Endothelial cell of hepatic sinusoid (primary cell): Measurements from ENCODE around the gene OR52E5.

ENCODE experiments used
- in situ Hi-C: cut with HindIII; loops from 2 replicates; pipeline ENCODE4 v1.10.0; 2017; ENCODE audit warnings: low sequenced_read_pairs

Gene OR52E5

DNA sequence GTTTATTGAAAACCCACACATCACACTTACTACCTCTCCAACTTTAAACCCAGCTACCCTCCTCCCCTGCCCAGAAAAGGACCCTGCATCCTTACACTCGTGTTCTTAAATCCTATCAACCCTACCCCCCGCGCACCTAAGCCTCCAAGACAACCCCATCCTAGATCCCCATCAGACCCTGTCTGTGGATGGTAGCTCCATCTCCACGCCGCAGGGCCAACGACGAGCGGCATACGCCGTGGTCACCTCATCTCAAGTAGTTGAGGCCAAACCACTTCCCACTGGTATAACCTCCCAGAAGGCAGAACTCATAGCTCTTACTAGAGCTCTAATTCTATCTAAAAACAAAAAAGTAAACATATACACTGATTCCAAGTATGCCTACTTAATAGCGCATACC is 39.7 kb downstream of the OR52E5 start:
- in situ Hi-C loops, result no loop called here

DNA sequence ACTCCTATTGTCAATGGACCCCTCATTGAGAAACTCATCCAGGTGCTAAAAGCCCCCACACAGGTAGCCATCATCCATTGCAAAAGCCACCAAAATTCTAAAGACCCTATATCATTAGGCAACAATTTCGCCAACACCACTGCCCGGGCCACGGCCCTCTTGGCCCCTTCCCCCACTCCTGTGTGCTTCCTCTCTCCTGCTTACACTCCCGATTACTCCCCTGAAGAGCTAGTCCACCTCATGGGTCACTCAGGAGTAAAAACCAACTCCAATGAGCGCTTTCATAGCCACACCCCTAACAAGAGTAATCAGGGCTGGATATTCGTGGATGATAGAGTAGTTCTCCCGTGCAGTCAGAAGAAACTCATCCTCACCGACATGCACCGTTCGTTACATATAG is 40.1 kb downstream of the OR52E5 start:
- in situ Hi-C loops, result no loop called here

DNA sequence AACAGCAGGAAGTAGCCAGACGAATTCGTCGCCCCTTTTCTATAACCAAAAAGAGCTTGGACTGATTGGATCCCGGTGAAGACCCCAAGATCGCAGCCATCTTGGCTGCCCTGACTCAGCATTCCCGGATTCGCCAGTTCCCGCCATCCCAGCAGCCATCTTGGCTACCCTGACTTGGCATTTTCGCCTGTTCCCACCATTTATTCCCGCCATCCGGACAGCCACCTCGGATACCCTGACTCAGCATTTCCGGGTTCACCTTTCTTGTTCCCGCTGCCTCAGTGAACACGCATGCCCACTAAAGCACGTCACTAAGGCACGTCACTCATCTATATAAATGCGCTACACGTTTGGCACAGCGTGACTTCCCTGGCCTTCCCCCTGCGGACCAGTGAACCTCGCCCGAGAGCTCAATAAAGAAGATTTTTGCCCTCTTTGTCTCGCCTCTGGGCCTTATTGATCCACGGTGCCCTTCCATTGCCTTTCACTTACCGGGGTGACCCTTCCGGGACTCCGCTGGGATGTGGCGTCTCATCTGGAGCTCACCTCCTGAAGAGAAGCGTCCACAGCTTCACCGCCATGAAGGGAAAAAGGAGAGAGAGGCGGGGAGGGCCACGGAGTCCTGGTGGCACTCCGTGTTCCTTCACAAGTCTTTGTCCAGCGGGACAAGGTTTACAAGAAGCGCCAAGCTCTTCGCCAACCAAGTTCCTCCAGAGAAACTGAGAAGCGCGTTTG is 45.0 kb downstream of the OR52E5 start:
- in situ Hi-C loops, result no loop called here

DNA sequence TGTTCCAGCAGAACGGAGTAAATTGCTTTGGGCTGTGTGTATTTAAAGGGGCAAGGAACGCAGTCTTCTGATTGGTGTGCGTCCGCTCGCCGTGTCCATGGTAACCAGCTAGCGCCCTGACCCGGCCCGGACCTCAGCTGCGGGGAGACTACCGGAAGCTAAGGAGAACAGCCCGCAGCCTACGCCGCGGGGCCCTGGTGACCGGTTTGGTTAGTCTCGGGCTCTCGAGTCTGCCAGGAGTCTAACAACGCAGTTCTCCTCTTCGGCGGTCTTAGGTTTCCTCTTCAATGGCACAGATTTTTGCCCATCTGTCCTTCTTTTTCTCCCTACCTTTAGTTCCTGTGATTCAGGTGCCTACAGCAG is 45.6 kb downstream of the OR52E5 start:
- in situ Hi-C loops, result no loop called here

DNA sequence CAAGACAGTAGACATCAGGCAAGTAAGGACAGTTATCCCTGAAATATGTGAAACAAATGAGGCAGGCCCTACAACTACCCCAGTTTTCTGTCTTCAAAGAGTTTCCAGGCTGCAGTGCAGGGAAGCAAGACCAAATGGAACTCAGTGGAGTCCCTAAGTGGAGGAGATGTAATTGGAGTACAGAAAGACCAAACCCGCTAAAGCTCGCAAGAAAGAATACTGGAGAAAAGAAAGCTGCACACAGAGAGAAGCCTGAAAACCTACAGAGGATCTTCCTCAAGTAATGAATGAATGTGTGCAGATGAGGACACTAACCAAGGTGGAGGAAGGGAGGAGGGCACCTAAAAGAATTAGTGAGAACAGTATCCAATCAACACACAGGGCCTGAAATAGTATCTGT is 47.7 kb downstream of the OR52E5 start:
- in situ Hi-C loops, result no loop called here

DNA sequence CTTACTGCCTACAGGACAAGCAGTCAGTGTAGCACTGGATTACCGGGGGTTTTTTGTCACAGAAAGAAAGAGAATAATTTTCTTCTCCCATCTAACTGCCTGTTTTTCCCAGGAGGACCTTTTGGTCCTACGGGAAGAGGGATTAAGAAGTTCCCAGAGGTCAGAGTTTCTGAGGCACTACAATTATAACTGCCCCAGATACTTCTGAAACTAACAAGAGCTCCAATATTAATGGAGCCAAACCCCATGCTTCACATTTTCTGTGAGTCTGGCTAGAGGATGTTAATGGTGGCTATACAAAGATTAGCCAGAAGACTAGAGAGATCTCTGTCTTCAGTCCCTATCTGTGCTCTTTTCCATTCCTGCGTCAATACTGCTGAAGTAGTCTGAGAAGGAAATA is 48.9 kb downstream of the OR52E5 start, which contains the start of gene OR56A3:
TSS of gene OR56A3 (plus strand) at position 301 of the 400 bp plus-strand sequence. CDS start 5,096 bp downstream, outside the sequence.
- in situ Hi-C loops, result no loop called here
